Loucy (cell line): ENCODE data around the gene C5orf15.

Experiments used
- CTCF ChIP-seq: fragments of 200-600 bp; sonication (generic); conservative IDR thresholded peaks from 2 replicates; pipeline ENCODE4 v1.5.1; 2014; ENCODE audit warnings: mild to moderate bottlenecking, antibody characterized with exemption, low read length
- EZH2phosphoT487 ChIP-seq: fragments of 200-600 bp; IDR thresholded peaks from 2 replicates; pipeline ENCODE4 v1.6.1; 2018; ENCODE audit warnings: antibody characterized with exemption, mild to moderate bottlenecking, moderate library complexity, borderline replicate concordance

- TF ChIP-seq CTCF (no peak), EZH2phosphoT487 (no peak)
Measured at GRCh38 chr5:133993185-133993936, 24.9 kb upstream of the C5orf15 start.
